Measurements from ENCODE around the gene CELF6. TPM values are rescaled to one million over a fixed set of nuclear protein-coding genes. Genes with fewer than 3 reads are reported as not detected.

Gene CELF6
- total RNA-seq (1 to 10 TPM in 2 of 10 donors, under 1 TPM in 8; 0.21 to 1.2 (median 0.72) TPM), polyA plus RNA-seq (1 to 10 TPM; 1.4 to 5.1 TPM)
- long read RNA-seq, donor 1, result 0 reads
- long read RNA-seq, donor 2, partial matches to known transcripts, result 1 of 2 reads
- long read RNA-seq, donor 2, other reads (novel, unspliced or antisense), result 1 of 2 reads
- long read RNA-seq, donor 3, partial matches to known transcripts, result 0 of 1 reads
- long read RNA-seq, donor 3, other reads (novel, unspliced or antisense), result 1 of 1 reads

DNA sequence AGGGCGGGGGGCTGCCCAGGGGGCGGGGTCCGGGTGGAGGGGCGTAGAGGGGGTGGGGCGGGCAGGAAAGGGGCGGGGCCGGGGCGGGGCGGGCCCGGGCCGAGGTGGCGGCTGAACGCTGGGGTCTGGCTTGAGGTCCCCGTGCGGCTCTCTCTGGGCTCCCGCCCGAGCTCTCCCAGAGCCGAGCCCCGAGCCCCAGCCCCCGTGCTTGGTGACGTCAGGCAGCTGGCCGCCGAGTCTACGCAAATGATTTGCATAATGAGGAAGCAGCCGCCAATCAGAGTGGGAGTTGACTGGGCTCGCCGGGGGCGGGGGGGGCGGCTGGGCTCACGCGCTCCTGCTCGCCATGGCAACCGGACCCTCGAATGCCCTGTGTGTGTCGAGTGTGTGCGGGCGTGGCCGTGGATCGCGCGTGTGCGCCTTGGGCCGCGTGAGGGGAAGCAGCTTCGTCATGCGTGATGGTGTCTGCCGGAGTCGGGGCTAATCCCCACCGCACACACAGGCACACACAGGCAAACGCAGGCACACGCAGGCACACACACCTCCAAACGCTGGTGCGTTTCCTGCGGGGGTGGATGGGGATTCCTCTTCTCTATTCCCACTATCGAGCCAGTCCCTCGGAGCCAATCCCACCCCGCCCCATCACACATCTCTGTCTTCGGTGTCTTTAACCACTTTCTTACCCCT is at the start of gene CELF6:
CELF6 (minus strand) TSS at position 173 of the 687 bp plus-strand sequence. CDS start 283 bp downstream, outside the sequence.
- H3K4me1 ChIP-seq, result peaks cover 0 to 11% (median 8%) of the 10 kb centered on the region in 9 donors
- H3K36me3 ChIP-seq, result peaks cover 0 to 7% (median 0%) of the 10 kb centered on the region in 9 donors
- WGBS, 2 donors, result 1 to 2% methylated on average over 55 to 58 of the region's 58 CpGs
- intact Hi-C loops (cut with DNase I), result loop anchor here in 2 of 10 donors (10.0 kb wide), 2 partner anchors 265 to 1735 kb away; no protein-coding TSS in a partner anchor
- peak within 1 kb of the TSS in 2 of 10 donors; percentile 31 to 34 for H3K27ac ChIP-seq
- DNase-seq (peak; percentile 66 to 76), ATAC-seq (peak; percentile 72 to 87 (median 82))
- H3K27me3 ChIP-seq, result no peaks in the 10 kb centered on the region
- peaks cover 0 to 16% (median 7%) of the 10 kb centered on the region in 11 donors for H3K9me3 ChIP-seq
- TF ChIP-seq, protein P1, sequence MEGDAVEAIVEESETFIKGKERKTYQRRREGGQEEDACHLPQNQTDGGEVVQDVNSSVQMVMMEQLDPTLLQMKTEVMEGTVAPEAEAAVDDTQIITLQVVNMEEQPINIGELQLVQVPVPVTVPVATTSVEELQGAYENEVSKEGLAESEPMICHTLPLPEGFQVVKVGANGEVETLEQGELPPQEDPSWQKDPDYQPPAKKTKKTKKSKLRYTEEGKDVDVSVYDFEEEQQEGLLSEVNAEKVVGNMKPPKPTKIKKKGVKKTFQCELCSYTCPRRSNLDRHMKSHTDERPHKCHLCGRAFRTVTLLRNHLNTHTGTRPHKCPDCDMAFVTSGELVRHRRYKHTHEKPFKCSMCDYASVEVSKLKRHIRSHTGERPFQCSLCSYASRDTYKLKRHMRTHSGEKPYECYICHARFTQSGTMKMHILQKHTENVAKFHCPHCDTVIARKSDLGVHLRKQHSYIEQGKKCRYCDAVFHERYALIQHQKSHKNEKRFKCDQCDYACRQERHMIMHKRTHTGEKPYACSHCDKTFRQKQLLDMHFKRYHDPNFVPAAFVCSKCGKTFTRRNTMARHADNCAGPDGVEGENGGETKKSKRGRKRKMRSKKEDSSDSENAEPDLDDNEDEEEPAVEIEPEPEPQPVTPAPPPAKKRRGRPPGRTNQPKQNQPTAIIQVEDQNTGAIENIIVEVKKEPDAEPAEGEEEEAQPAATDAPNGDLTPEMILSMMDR (IDR thresholded peaks at IDR 0.05), result no peak
- H3K4me3 ChIP-seq, result peak within 1 kb of the TSS; percentile 15 to 63 (median 54)

DNA sequence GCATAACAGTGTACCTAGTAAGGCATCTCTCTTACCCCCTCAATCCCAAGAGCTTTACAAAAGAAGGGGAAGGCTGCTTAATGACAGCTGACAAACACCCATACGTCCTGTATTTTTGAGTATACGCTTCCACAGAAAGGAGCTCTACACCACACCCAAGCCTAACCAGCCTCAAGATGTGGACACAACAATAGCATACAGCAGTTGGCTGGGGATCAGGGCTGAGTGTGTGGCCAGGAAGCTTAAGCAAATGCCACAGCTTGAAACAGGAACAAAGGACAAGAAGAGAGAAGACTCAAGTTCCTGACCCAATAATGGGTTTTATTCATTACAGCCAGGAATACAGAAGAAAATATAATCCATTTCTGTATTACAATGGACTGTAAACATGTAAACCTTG is 48.9 kb upstream of the CELF6 start:
- peak overlapping the region in 6 of 10 donors; percentile 10 to 85 (median 40) for H3K27ac ChIP-seq
- H3K4me1 ChIP-seq, result peaks cover 0 to 88% (median 19%) of the 10 kb centered on the region in 9 donors
- TF ChIP-seq, protein P1 (IDR thresholded peaks at IDR 0.05), result no peak

DNA sequence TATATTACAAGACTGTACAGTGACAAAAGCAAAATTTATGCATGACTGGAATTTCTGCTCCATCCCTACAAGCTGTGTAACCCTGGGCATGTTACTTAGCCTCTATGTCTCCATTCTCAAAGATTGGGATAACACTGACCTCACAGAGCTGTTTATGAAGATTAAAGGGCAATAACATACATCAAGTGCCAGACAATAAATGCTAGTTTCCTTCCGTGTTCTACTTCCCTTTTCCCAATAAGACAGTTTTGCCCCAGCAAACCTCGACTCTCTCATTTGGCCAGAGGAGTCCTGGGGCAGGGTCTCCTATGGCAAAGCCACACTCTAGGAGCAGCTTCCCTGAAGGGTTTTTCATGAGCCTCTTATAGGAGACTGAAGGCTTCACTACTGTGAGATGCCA is 48.4 kb upstream of the CELF6 start:
- peak overlapping the region in 6 of 10 donors; percentile 10 to 85 (median 40) for H3K27ac ChIP-seq
- WGBS, 2 donors, result 80 to 81% methylated on average over 2 of the region's 2 CpGs
- H3K9me3 ChIP-seq, result no peaks in the 10 kb centered on the region
- H3K4me1 ChIP-seq, result peaks cover 0 to 83% (median 17%) of the 10 kb centered on the region in 9 donors
- intact Hi-C loops (cut with DNase I), result no loop called here
- peaks cover 0 to 33% (median 0%) of the 10 kb centered on the region in 9 donors for H3K36me3 ChIP-seq
- no peaks in the 10 kb centered on the region for H3K27me3 ChIP-seq
- no peak overlapping the region for H3K4me3 ChIP-seq
- DNase-seq (no peak), ATAC-seq (peak in 1 of 8 donors; percentile 36)
- TF ChIP-seq, protein P1 (IDR thresholded peaks at IDR 0.05), result no peak

More for the DNA sequence above, 48.9 kb upstream of the CELF6 start:
- WGBS, 2 donors, result 65 to 71% methylated on average over 2 of the region's 2 CpGs
- Histone ChIP-seq H3K4me3 (no peak overlapping the region), H3K36me3 (peaks cover 0 to 31% (median 0%) of the 10 kb centered on the region in 9 donors), H3K27me3 (no peaks in the 10 kb centered on the region), H3K9me3 (no peaks in the 10 kb centered on the region)
- intact Hi-C loops (cut with DNase I), result no loop called here
- ATAC-seq, result peak in 7 of 8 donors; percentile 75 to 83 (median 79)
- peak; percentile 7 to 21 for DNase-seq

DNA sequence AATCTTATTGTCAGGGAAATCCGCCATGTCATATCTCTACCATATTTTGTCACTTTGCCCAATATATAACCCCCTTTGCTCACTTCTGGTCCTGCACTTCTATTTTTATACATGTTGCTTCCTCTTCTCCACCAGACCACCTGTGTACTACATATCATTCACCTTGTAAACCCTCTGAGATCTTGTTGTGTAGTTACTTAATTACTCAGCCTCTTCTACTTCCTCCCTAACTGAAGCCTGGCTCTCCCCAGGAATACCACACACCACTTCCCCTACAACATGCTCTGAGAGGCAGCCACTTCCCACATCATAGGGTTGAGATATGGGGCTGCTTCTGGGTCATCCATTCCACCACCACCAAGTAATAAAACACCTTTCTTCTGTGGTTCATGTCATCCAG is 45.9 kb upstream of the CELF6 start:
- no peak overlapping the region for H3K27ac ChIP-seq
- intact Hi-C loops (cut with DNase I), result no loop called here
- ATAC-seq (peak in 4 of 8 donors; percentile 41 to 58 (median 56)), DNase-seq (no peak)
- H3K4me3 ChIP-seq, result no peak overlapping the region
- no peaks in the 10 kb centered on the region for H3K9me3 ChIP-seq
- WGBS, 2 donors, result 90 to 93% methylated on average over 1 of the region's 1 CpG
- H3K27me3 ChIP-seq, result no peaks in the 10 kb centered on the region
- peaks cover 0 to 37% (median 0%) of the 10 kb centered on the region in 9 donors for H3K36me3 ChIP-seq
- TF ChIP-seq, protein P1 (IDR thresholded peaks at IDR 0.05), result no peak
- H3K4me1 ChIP-seq, result peaks cover 0 to 64% (median 17%) of the 10 kb centered on the region in 9 donors

All from heart right ventricle (tissue), 16 donors.